Measurements from ENCODE around the gene SLC16A10. TPM values are rescaled to one million over a fixed set of nuclear protein-coding genes. Genes with fewer than 3 reads are reported as not detected.

Gene SLC16A10
- total RNA-seq, 2 experiments from 2014 or later = 11.5 to 12.2 TPM

GRCh38 chr6:111265842-111266241 is 178.5 kb downstream of the SLC16A10 start:
- no peaks in the 10 kb centered on the region for H3K27me3 Mint-ChIP-seq
- ATAC-seq (no peak), DNase-seq (no peak)
- CTCF ChIA-PET = interaction anchor here (1.0 to 1.4 kb wide), 2 partner anchors 9 to 213 kb away, joined by 3 read pairs; no protein-coding TSS in a partner anchor
- peaks cover 58% of the 10 kb centered on the region for H3K36me3 Mint-ChIP-seq (ENCODE audit: low read depth)
- no peak overlapping the region for H3K4me3 Mint-ChIP-seq
- no peak for TF ChIP-seq CTCF (IDR thresholded peaks at IDR 0.05)
- peaks cover 41% of the 10 kb centered on the region for H3K4me1 Mint-ChIP-seq (ENCODE audit: low read depth)
- H3K9me3 Mint-ChIP-seq = no peaks in the 10 kb centered on the region
- H3K27ac Mint-ChIP-seq = no peak overlapping the region
- intact Hi-C loops (cut with micrococcal nuclease) = no loop called here
- POLR2A ChIA-PET = interaction anchor here (1.1 kb wide), 1 partner anchor 186 kb away, joined by 3 read pairs; no protein-coding TSS in a partner anchor

- CTCF ChIA-PET = interaction anchor here (1.0 to 1.4 kb wide), 2 partner anchors 8 to 213 kb away, joined by 3 read pairs; no protein-coding TSS in a partner anchor
Observed at GRCh38 chr6:111266276-111266675, 179.0 kb downstream of the SLC16A10 start.

GRCh38 chr6:111267764-111268333 is 180.5 kb downstream of the SLC16A10 start:
- Mint-ChIP-seq H3K4me3 (no peak overlapping the region), H3K27me3 (no peaks in the 10 kb centered on the region), H3K27ac (no peak overlapping the region), H3K4me1 (ENCODE audit: low read depth) (peaks cover 31% of the 10 kb centered on the region), H3K36me3 (ENCODE audit: low read depth) (peaks cover 51% of the 10 kb centered on the region), H3K9me3 (no peaks in the 10 kb centered on the region)
- intact Hi-C loops (cut with micrococcal nuclease) = no loop called here
- CTCF ChIA-PET = interaction anchor here (1.9 kb wide), 1 partner anchor 9 kb away, joined by 7 read pairs; a partner anchor contains a TSS
- TF ChIP-seq CTCF (IDR thresholded peaks at IDR 0.05) = no peak
- POLR2A ChIA-PET = no interaction called here
- DNase-seq (no peak), ATAC-seq (no peak)

More at GRCh38 chr6:111266276-111266675, 179.0 kb downstream of the SLC16A10 start:
- Mint-ChIP-seq H3K36me3 (ENCODE audit: low read depth) (peaks cover 55% of the 10 kb centered on the region), H3K27me3 (no peaks in the 10 kb centered on the region), H3K4me3 (no peak overlapping the region), H3K27ac (no peak overlapping the region), H3K9me3 (no peaks in the 10 kb centered on the region), H3K4me1 (ENCODE audit: low read depth) (peaks cover 38% of the 10 kb centered on the region)
- ATAC-seq (no peak), DNase-seq (no peak)
- intact Hi-C loops (cut with micrococcal nuclease) = no loop called here
- POLR2A ChIA-PET = interaction anchor here (1.1 kb wide), 1 partner anchor 185 kb away, joined by 3 read pairs; no protein-coding TSS in a partner anchor
- no peak for TF ChIP-seq CTCF (IDR thresholded peaks at IDR 0.05)

- Mint-ChIP-seq H3K4me1 (ENCODE audit: low read depth) (peaks cover 24% of the 10 kb centered on the region), H3K27ac (no peak overlapping the region), H3K4me3 (no peak overlapping the region), H3K9me3 (peaks cover 7% of the 10 kb centered on the region), H3K36me3 (ENCODE audit: low read depth) (peaks cover 59% of the 10 kb centered on the region), H3K27me3 (no peaks in the 10 kb centered on the region)
- TF ChIP-seq CTCF (IDR thresholded peaks at IDR 0.05) = no peak
- POLR2A ChIA-PET = no interaction called here
- ATAC-seq (no peak), DNase-seq (no peak)
- CTCF ChIA-PET = interaction anchor here (1.0 kb wide), 1 partner anchor 212 kb away, joined by 3 read pairs; no protein-coding TSS in a partner anchor
- intact Hi-C loops (cut with micrococcal nuclease) = no loop called here
Observed at GRCh38 chr6:111269401-111269970, 182.2 kb downstream of the SLC16A10 start.

- no peaks in the 10 kb centered on the region for H3K27me3 Mint-ChIP-seq
- peaks cover 25% of the 10 kb centered on the region for H3K4me1 Mint-ChIP-seq (ENCODE audit: low read depth)
- POLR2A ChIA-PET = no interaction called here
- peaks cover 66% of the 10 kb centered on the region for H3K36me3 Mint-ChIP-seq (ENCODE audit: low read depth)
- H3K4me3 Mint-ChIP-seq = no peak overlapping the region
- CTCF ChIA-PET = interaction anchor here (1.0 to 1.5 kb wide), 2 partner anchors 11 to 213 kb away, joined by 3 to 4 read pairs; a partner anchor contains a TSS
- peaks cover 10% of the 10 kb centered on the region for H3K9me3 Mint-ChIP-seq
- intact Hi-C loops (cut with micrococcal nuclease) = no loop called here
- no peak overlapping the region for H3K27ac Mint-ChIP-seq
- ATAC-seq (no peak), DNase-seq (no peak)
- no peak for TF ChIP-seq CTCF (IDR thresholded peaks at IDR 0.05)
Observed at GRCh38 chr6:111270121-111270520, 182.8 kb downstream of the SLC16A10 start.
